Mesothelial cell of epicardium (in vitro differentiated cells): ENCODE results near the gene ANKRD27. TPM values are rescaled to one million over a fixed set of nuclear protein-coding genes. Genes with fewer than 3 reads are reported as not detected.
A peak's percentile ranks its signal among the peaks of the same experiment; 100 is the strongest.
"Not testable (repeated sequence)": the region's sequence is repeated elsewhere in the genome, so short reads cannot be mapped to it uniquely, and the experiment has no call there.

ENCODE experiments used
- DNase-seq, 2 experiments: peaks; one replicate each; pipeline ENCODE4 v3.0.0; 2021; ENCODE audit warnings: low spot score in 2 of 2; ENCODE audit not compliant: unreplicated experiment in 2 of 2
- H3K27ac Mint-ChIP-seq: 2 replicates; pipeline ENCODE4 v1.8.0; 2021; ENCODE audit warnings: mixed read lengths
- H3K27me3 Mint-ChIP-seq: 2 replicates; pipeline ENCODE4 v1.8.0; 2021; ENCODE audit warnings: low read depth, mixed read lengths
- H3K36me3 Mint-ChIP-seq: 2 replicates; pipeline ENCODE4 v1.8.0; 2021; ENCODE audit warnings: mixed read lengths
- H3K4me1 Mint-ChIP-seq: 2 replicates; pipeline ENCODE4 v1.8.0; 2021; ENCODE audit warnings: mixed read lengths
- H3K4me3 Mint-ChIP-seq: 2 replicates; pipeline ENCODE4 v1.8.0; 2021; ENCODE audit warnings: mild to moderate bottlenecking, moderate library complexity, mixed read lengths
- H3K9me3 Mint-ChIP-seq: 2 replicates; pipeline ENCODE4 v1.8.0; 2021; ENCODE audit warnings: mixed read lengths
- total RNA-seq: library from RNA; stranded (reverse); gene quantifications from 3 replicates; pipeline ENCODE4 v1.2.1, GENCODE V29; 2021
- TF ChIP-seq, protein P1 (sequence below): fragments of 200-600 bp; sonication (generic); IDR thresholded peaks from one replicate; pipeline ENCODE4 v1.5.0; 2021; ENCODE audit warnings: antibody characterized with exemption; ENCODE audit not compliant: unreplicated experiment

ANKRD27 gene
- total RNA-seq, 1 donor from 2014 or later = 31.8 TPM

DNA sequence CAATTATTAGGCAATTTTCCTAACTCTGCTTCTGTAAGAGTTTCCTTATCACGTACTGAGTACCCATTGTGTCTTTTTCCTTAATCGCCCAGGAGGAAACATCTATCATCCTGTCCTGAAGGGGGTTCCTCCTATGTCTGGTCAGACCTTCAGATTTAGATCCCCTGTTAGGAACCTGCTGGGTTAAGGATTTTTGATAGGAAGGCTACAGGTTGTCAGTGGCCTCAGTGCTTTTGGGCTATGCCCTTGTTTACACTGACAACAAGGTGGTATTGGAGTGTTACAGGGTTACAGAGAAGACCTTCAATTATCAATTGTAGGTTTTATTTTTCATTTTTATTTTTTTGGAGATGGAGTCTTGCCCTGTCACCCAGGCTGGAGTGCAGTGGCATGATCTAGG is 19.9 kb upstream of the ANKRD27 start:
- Mint-ChIP-seq H3K4me1 (peaks cover 41% of the 10 kb centered on the region), H3K4me3 (peak overlapping the region; percentile 77), H3K36me3 (peaks cover 29% of the 10 kb centered on the region), H3K27ac (peak overlapping the region; percentile 90)
- H3K27me3 Mint-ChIP-seq, H3K9me3 Mint-ChIP-seq, DNase-seq: not testable (repeated sequence)

DNA sequence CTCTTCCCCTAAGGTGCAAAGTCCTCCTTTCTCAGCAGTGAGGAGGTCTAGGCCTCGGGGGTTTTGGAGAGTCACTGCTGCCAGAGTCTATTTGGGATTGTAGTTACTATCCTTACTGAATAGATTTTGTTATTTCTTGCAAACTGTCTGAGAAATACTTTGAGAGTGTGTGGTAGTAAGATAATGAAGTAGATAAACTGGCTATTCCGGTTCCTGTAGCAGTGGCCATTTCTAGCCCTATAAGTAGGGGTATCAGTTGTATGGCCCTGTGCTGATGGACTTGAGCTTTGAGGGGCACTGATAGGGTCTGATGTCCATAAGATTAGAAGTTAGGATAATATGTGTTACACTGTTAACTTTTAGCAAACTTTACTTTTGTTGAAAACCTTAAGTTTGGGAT is 19.3 kb upstream of the ANKRD27 start:
- H3K9me3 Mint-ChIP-seq, H3K27me3 Mint-ChIP-seq, DNase-seq: not testable (repeated sequence)
- Mint-ChIP-seq H3K36me3 (peaks cover 24% of the 10 kb centered on the region), H3K4me3 (peak overlapping the region; percentile 77), H3K4me1 (peaks cover 41% of the 10 kb centered on the region), H3K27ac (peak overlapping the region; percentile 90)

DNA sequence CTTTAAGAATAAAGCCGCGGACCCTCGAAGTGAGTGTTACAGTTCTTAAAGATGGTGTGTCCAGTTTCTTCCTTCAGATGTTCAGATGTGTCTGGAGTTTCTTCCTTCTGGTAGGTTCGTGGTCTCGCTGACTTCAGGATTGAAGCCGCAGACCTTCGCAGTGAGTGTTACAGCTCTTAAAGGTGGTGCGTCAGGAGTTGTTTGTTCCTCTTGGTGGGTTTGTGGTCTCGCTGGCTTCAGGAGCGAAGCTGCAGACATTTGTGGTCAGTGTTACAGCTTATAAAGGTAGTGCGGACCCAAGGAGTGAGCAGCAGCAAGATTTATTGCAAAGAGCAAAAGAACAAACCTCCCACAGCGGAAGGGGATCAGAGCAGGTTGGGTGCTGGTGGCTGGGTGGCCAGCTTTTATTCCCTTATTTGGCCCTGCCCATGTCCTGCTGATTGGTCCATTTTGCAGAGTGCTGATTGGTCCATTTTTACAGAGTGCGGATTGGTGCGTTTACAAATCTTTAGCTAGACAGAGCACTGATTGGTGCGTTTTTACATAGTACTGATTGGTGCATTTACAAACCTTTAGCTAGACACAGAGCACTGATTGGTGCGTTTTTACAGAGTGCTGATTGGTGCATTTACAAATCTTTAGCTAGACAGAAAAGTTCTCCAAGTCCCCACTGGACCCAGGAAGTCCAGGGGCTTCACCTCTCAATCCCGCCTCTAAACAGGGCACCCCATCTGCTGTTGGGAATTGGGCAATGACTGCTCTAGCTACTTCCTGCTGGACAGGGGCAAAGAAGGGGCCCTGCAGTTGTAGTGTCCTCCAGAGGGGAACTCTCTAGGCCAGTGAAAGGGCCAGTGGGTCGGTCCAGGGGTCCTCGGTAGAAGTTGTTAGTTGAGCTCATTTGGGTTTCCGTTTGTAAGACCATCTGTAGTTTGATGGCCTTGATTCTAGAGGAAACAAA is 18.4 kb upstream of the ANKRD27 start:
- DNase-seq, H3K27me3 Mint-ChIP-seq, H3K9me3 Mint-ChIP-seq: not testable (repeated sequence)
- Mint-ChIP-seq H3K4me3 (peak overlapping the region; percentile 77), H3K27ac (peak overlapping the region; percentile 90), H3K4me1 (peaks cover 41% of the 10 kb centered on the region), H3K36me3 (peaks cover 16% of the 10 kb centered on the region)

DNA sequence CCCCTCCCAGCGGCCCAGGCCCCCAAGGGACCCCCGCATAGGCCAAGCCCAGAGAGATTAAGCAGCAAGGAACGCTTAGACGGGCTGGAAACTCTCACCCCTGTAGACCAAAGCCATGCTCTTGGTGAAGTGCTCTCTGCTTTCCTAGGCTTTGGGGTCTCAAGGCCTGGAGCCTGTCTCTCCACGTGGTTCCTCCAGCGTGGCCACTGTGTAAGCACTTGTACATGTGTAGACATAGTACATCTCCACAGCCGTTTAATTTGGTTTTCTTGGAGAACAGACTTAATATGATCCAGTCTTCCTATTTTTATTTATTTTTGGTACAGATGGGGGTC is 17.7 kb upstream of the ANKRD27 start:
- Mint-ChIP-seq H3K36me3 (peaks cover 9% of the 10 kb centered on the region), H3K9me3 (no peaks in the 10 kb centered on the region)
- TF ChIP-seq, protein P1, sequence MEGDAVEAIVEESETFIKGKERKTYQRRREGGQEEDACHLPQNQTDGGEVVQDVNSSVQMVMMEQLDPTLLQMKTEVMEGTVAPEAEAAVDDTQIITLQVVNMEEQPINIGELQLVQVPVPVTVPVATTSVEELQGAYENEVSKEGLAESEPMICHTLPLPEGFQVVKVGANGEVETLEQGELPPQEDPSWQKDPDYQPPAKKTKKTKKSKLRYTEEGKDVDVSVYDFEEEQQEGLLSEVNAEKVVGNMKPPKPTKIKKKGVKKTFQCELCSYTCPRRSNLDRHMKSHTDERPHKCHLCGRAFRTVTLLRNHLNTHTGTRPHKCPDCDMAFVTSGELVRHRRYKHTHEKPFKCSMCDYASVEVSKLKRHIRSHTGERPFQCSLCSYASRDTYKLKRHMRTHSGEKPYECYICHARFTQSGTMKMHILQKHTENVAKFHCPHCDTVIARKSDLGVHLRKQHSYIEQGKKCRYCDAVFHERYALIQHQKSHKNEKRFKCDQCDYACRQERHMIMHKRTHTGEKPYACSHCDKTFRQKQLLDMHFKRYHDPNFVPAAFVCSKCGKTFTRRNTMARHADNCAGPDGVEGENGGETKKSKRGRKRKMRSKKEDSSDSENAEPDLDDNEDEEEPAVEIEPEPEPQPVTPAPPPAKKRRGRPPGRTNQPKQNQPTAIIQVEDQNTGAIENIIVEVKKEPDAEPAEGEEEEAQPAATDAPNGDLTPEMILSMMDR = no peak

DNA sequence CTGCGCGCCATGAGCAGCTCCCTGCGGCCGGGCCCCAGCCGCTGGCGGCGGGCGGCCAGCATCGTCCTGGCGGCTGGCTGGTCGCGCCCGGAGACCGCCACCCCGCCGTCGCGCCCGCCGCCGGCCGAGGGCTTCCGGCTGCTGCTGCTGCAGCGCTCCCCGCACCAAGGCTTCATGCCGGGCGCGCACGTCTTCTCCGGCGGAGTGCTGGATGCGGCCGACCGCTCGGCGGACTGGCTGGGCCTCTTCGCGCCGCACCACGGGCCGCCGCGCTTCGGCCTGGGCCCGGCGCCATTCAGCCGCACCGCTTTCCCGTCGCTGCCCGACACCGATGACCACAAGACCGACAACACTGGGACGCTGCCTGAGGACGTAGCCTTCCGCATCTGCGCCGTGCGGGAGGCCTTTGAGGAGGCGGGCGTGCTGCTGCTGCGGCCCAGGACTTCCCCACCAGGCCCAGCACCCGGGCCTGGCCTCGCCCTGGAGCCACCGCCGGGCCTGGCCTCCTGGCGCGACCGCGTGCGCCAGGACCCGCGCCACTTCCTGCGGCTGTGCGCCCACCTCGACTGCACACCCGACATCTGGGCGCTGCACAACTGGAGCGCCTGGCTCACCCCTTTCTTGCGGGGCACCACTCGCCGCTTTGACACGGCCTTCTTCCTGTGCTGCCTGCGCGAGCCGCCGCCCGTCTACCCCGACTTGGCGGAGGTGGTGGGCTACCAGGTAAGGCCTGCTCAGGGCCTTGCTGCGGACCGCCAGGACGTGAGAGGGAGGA is 17.2 kb upstream of the ANKRD27 start:
- peak overlapping the region; percentile 77 for H3K4me3 Mint-ChIP-seq
- peaks cover 41% of the 10 kb centered on the region for H3K4me1 Mint-ChIP-seq
- peak; percentile 25 to 60 for DNase-seq
- H3K9me3 Mint-ChIP-seq = no peaks in the 10 kb centered on the region
- H3K36me3 Mint-ChIP-seq = peaks cover 3% of the 10 kb centered on the region
- TF ChIP-seq, protein P1 = no peak
- H3K27me3 Mint-ChIP-seq = no peaks in the 10 kb centered on the region
- H3K27ac Mint-ChIP-seq = peak overlapping the region; percentile 64

More for the DNA sequence above, 17.7 kb upstream of the ANKRD27 start:
- Mint-ChIP-seq H3K27me3 (no peaks in the 10 kb centered on the region), H3K4me1 (peaks cover 41% of the 10 kb centered on the region), H3K4me3 (peak overlapping the region; percentile 77), H3K27ac (peak overlapping the region; percentile 90)
- no peak for DNase-seq

DNA sequence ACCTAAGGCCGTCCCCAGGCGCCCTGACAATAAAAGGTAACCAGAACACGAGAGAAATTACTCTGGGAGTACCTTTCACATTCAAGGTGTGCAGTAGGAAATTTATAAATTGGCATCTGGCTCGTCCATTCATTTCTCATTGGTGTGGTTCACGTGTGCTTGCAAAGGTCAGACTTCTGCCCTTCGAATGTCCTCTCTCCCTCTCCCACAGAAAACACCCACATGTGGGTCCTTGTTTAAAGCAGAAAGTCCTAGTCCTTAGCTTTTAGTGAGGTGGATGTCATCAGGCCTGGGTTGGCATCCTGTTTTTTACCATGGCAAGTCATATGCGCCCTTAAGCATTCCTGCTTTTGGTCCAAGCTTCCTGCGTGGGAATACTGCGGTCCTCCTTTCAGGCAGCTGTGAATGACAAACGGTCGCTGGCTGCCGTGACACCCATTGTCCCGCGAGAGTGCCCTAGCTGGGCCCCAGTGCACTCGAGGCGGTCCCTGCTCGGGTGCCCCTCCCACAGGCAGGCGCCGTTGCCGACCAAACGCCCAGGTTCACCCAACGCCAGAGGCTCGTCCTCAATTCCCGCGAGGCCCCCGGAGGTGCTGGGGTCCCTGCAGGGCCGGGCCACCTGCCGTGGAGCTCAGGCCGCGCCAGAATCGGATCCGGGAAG is 16.4 kb upstream of the ANKRD27 start, which contains the start of gene NUDT19:
Gene NUDT19 (plus strand): TSS at position 531 of the 661 bp plus-strand sequence. CDS start 140 bp downstream, outside the sequence.
- TF ChIP-seq, protein P1 = no peak
- H3K36me3 Mint-ChIP-seq = no peaks in the 10 kb centered on the region
- H3K27me3 Mint-ChIP-seq = no peaks in the 10 kb centered on the region
- peaks cover 41% of the 10 kb centered on the region for H3K4me1 Mint-ChIP-seq
- H3K9me3 Mint-ChIP-seq = no peaks in the 10 kb centered on the region
- peak within 1 kb of the TSS; percentile 90 for H3K27ac Mint-ChIP-seq
- H3K4me3 Mint-ChIP-seq = peak within 1 kb of the TSS; percentile 77
- DNase-seq = peak; percentile 51 to 75
